ENCODE data around the gene ATXN7L1.

Gene ATXN7L1

GRCh38 chr7:105638334-105638733, 238.1 kb downstream of the ATXN7L1 start:
- DNase-seq, result no peak

DNA sequence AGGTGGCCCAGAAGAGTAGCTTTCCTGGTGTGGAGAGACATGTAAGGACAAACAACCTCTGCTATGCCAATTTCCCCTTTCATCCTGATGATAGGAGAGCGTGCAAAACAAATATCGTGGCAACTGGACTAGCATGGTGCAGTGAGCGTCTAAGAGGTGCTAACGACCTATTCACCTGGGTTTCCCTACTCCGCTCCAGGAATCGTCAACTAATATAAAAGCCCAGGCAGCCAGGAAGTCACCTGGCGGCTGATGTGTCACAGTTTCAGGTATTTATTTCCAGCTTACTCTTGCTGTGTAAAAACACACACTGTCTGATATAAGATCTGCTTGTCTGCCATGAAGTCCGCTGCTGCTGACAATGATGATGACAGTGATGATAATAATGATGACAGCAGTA, 238.6 kb downstream of the ATXN7L1 start:
- DNase-seq, result no peak

GRCh38 chr7:105636982-105637381, 239.4 kb downstream of the ATXN7L1 start:
- no peak for DNase-seq

- no peak for DNase-seq
Measured at GRCh38 chr7:105635197-105635596, 241.2 kb downstream of the ATXN7L1 start.

- no peak for DNase-seq
Measured at GRCh38 chr7:105625986-105626385, 250.4 kb downstream of the ATXN7L1 start.

DNA sequence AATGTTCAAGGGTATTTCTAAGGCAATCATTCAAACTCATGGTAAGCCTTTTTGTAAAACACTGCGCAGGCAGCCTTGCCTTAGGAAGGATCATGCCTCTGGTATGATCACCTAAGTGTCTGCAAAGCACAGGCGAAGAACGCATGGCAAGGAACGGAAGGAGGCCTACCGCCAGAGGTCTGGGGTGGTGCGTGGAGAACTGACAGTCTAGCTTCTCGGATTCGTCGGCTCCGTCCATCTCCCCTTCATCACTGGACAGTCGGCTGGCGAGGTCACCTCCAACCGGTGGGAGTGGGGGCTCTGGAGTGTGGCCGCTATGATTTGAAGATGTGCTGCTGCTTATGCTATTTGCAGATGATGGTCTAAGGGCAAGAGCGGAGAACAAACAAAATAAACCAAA, 252.5 kb downstream of the ATXN7L1 start:
- no peak for DNase-seq

DNA sequence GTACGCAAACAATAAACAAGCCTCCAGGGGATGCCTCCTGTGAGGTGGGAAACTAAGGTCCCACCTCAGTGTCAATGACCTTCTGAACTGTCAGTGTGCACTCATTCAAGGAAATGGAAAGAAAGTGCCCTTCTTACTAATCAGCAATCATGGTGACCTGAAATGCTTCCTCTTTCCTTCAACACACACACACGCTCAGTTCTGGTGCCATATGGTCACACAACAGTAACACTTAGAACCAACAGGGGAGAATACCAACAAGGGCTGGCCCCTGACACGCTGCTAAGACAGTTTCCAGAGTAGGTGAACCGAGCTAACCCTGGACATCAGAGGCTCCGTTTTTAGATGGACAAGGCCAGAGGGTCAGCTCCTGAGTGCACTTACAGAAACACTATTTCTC, 253.0 kb downstream of the ATXN7L1 start:
- DNase-seq, result no peak

DNA sequence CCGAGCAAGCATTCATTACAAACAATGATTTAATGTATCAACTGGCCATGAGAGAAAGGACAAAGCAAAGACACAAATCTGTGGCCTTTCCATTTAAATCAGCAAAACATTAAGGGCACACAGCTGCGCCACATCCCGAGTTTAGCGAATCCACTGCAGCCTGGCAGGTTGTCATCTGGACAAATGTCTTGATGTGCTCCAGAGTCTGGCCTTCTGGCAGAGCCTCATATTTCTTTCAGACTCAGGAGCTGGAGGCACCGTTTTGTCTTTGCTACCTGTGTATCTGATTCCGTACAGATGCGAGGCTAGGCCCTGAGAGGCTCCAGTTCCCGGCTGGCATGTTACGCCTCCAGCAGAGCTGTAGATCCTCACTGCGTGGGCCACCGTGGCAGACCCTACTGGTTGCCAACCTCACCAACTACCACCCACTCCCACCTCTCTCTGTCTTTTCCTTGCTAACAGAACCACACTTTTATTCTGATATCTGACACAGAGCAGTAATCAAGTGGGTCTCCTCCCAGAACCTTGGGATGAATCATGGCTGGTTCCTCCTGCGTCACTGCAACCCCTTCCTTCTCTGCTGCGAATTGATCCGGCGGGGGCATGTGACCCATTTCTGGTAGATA, 254.2 kb downstream of the ATXN7L1 start:
- DNase-seq, result no peak

DNA sequence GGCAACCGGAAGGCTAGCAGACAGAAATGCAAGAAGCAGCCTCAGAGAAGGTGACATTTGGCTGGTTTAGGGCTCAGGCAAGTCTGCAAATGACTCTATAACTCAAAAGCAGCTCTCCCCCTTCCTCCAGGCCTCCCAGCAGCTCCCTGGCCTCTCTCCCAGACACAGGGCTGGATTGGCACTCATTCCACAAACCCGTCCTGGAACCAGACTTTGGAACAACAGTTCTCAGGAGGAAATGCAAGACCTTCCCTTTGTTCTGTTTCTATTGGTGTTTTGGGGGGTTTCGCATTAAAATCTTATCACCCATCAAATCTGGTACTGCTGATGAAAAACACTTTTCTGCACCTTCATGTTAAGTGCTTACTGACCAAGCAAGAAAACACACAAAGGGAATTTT, 254.8 kb downstream of the ATXN7L1 start:
- no peak for DNase-seq

DNA sequence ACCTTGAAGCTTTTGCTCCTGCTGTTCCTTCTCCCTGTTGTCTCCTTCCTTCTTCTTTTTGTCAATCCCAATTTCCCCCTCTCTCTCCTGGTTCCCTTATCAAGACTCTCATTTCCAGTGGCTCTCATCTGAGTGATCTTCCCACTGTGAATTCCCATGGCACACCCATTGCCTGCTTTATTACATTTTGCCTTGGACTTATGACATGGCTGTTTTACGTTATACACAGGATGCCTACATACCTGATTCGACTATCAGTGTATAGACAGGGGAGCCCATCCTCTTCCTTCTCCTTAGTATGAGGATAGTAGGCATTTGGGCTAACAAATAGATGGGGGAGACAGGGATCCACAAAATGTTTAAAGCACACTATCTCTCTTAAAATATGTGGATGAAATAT, 255.2 kb downstream of the ATXN7L1 start:
- DNase-seq, result no peak

DNA sequence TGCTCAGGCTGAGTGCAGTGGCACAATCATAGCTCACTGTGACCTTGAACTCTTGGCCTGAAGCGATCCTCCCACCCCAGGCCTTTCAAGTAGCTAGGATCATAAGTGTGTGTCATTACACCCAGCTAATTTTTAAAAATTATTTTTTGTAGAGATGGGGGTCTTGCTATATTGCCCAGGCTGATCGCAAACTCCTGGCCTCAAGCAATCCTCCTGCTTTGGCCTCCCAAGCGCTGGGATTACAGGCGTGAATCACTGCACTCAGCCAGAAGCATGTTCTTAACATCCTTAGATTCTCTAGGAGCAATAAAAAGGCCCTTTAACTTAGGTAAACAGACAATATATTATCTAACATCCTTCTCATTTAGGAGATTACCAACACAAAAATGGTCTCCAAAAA, 256.8 kb downstream of the ATXN7L1 start:
- no peak for DNase-seq

GRCh38 chr7:105618016-105618296, 258.4 kb downstream of the ATXN7L1 start:
- DNase-seq, result no peak

GRCh38 chr7:105617280-105618015, 259.0 kb downstream of the ATXN7L1 start:
- no peak for DNase-seq

DNA sequence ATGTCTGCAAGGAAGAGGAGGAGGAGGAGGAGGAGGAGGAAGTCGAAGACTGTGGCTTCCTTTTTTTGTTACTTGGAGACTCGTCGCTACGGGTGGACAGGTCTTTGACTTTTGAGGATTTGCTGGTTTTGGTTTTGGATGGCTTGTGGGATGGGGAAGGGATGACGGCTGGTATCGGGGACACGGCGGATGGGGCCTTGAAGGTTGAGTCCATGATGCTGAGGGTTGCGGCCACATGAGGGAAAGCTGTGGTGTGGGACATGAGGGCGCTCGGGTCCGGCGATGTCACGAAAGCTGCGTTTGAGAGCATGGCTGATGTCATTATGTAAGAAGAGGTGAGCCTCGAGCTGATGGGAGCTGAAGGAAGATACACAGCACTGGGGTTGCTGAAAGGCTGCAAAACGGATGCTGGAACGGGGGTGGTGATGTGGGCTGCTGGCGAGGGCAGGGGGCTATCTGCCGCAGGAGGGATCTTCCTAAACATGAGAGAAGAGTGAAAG, 262.0 kb downstream of the ATXN7L1 start:
- DNase-seq, result no peak

DNA sequence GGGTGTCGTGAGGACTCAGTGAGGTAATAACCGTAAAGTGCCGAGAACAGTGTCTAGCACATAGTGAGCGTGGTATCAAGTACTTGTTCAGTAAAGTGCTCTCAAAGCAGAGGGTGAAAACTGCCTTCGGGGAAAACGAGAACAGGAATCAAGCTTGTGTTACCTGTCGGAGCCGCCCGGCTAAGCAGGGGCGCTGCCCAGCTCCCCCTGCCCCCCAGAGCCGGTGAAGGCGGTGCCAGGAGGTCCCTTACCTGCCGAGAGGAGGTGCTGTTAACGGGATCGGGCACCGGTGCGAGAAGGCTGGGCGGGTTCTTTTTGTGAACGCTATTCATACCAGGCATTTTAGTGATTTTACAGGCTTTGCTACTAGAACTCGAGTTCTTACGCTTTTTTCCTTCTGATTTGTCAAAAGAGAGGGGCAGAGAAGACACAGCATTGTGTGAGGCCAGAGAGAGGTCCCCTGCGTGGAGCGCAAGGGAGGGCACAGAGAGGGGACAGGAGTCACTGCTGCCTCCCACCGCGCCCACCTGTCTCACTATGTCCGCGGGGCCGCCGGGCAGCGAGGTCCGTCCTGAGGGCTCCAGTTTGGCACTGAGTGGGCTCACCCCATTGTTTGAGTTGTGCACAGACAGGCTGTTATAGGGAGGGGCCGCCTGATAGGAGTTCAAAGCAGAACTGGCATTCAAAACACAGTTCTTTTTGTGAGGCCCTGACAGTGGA, 262.6 kb downstream of the ATXN7L1 start:
- no peak for DNase-seq

GRCh38 chr7:105612806-105613205, 263.6 kb downstream of the ATXN7L1 start:
- no peak for DNase-seq

GRCh38 chr7:105611856-105612775, 264.3 kb downstream of the ATXN7L1 start:
- DNase-seq, result no peak

- DNase-seq, result no peak
Measured at GRCh38 chr7:105610165-105610930, 266.1 kb downstream of the ATXN7L1 start.

DNA sequence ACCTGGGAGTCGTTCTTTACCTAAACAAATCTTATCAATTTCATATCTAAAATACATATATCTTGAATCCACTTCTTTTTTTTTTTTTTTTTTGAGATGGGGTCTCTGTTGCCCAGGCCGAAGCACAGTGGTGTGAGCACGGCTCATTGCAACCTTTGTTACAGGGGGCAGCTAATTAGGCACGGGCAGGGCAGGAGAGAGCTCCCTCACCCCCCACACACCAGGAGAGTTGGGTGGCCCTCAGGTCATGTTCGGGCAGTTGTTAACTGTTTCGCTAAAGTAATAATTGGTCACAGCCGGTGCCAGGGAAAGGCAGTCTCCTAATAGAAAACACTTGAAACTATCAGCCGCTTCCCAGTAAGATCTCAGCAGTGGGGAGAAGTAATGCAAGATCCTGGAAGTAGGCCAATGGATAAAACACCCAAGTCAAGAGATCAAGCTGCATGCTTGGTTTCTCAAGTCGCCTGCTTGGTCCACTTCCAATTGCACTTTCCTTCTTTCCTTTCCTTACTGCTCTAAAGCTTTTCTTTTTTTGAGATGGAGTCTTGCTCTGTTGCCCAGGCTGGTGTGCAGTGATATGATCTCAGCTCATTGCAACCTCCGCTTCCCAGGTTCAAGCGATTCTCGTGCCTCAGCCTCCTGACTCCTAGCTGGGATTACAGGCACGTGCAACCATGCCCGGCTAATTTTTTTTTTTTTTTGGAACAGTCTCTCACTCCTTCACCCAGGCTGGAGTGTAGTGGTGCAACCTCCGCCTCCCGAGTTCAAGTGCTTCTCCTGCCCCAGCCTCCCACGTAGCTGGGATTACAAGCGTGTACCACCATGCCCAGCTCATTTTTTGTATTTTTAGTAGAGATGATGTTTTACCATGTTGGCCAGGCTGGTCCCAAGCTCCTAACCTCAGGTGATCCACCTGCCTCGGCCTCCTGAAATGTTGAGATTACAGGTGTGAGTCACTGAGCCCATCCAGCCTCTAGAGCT, 273.8 kb downstream of the ATXN7L1 start:
- DNase-seq, result no peak

GRCh38 chr7:105600720-105601550, 275.5 kb downstream of the ATXN7L1 start:
- no peak for DNase-seq
